C4-2B (cell line): Measurements from ENCODE around the gene RAB7B.
"Not testable (repeated sequence)": the region's sequence is repeated elsewhere in the genome, so short reads cannot be mapped to it uniquely, and the experiment has no call there.

ENCODE experiments used
- H3K27ac ChIP-seq: fragments of 450-650 bp; 2 replicates; pipeline ENCODE4 v1.5.1; 2017
- ZFX ChIP-seq: fragments of 450-650 bp; IDR thresholded peaks from 2 replicates; pipeline ENCODE4 v1.6.1; 2017
- TF ChIP-seq, protein P1 (sequence below): fragments of 450-650 bp; conservative IDR thresholded peaks from 2 replicates; pipeline ENCODE4 v1.5.1; 2017; ENCODE audit warnings: mild to moderate bottlenecking

Gene RAB7B

DNA sequence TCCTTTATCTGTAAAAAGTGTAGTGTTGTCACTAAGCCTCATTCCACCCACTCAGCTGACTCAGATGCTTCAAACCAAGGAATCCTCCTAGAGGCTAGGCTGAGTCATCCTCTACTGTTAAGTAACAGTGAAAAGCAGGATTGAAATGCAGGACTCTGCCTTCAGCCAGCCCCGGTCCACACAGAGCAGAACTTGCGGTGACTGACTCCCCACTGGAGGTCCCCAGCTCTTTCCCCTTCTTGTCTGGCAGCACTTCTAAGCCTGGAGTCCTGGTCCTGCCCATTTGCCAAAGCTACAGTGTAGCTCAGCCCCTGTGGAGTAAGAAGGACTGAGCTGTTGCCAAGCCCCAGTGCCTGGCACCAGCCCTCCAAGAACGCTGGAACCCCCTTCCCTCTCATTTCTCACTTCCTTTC, 1.7 kb downstream of the RAB7B start:
- no peak overlapping the region for H3K27ac ChIP-seq
- TF ChIP-seq, protein P1, sequence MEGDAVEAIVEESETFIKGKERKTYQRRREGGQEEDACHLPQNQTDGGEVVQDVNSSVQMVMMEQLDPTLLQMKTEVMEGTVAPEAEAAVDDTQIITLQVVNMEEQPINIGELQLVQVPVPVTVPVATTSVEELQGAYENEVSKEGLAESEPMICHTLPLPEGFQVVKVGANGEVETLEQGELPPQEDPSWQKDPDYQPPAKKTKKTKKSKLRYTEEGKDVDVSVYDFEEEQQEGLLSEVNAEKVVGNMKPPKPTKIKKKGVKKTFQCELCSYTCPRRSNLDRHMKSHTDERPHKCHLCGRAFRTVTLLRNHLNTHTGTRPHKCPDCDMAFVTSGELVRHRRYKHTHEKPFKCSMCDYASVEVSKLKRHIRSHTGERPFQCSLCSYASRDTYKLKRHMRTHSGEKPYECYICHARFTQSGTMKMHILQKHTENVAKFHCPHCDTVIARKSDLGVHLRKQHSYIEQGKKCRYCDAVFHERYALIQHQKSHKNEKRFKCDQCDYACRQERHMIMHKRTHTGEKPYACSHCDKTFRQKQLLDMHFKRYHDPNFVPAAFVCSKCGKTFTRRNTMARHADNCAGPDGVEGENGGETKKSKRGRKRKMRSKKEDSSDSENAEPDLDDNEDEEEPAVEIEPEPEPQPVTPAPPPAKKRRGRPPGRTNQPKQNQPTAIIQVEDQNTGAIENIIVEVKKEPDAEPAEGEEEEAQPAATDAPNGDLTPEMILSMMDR = no peak
- no peak for TF ChIP-seq ZFX

DNA sequence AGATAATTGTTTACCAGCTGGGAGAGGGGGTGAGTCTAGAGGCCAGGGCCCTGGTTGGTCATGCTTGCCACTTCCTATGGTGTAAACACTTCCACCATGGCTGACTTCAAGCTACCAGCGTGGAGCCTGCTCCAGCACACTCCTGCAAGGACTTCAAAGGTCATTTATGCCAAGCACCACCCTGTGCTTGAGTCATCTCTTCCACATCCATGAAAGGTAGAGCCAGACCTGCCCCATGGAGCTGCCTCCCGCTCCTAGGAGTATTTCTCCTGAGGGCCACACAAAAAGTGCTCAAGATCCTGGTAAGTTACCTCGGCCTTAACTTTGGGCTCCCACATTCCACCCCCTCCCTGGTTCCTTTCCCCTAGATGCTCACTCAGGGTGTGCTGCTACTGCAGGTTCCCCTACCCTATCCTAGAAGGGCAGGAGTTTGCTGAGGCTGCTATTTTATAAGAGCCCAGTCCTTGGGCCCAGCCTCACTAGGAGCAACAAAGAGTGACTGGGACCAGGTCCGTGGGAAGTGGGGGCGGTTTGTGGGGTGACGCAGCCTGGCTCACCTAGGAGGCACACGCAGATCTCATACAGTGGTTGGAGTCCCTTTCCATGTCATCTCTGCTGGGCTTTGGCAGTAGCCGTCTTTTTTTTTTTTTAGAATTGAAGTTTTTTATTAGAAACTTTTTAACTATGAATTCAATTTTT, 2.4 kb downstream of the RAB7B start:
- TF ChIP-seq, protein P1 = no peak
- no peak for TF ChIP-seq ZFX
- H3K27ac ChIP-seq = no peak overlapping the region

DNA sequence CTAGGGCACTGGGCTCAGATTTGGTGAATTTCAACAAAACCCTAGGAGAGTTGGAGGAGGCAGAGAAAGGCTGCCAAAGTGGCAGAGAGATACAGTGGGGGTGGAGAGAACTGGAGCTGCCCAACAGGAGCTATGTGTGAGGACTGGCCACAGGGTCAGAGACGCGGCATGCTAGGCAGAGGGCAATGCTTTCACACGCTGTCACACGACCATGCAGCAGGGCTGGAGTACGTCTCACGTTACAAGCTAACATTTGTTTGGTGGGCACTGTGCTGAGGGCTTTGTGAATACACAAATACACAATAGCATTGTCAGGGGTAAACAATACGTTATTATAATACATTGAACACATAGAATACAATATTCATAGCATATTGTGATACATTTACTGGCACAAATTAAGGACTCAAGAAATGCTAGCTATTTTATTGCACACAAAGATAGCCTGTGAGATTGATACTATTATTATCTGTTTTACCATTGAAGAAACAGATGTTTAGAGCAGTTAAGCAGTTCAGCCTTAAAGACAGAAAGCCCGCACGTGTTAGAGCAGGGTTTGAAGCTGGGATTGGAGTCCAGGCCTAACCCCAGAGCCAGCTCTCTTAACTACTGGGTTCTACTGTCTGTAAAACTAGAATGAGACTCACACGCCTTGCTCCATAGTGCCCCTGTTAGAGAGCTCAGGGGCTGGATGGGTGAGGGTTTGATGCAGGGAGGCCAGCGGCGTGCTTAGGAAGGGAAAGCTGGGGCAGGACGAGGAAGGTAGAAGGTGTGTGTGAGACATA, 4.5 kb downstream of the RAB7B start:
- no peak for TF ChIP-seq ZFX
- TF ChIP-seq, protein P1 = no peak
- no peak overlapping the region for H3K27ac ChIP-seq

DNA sequence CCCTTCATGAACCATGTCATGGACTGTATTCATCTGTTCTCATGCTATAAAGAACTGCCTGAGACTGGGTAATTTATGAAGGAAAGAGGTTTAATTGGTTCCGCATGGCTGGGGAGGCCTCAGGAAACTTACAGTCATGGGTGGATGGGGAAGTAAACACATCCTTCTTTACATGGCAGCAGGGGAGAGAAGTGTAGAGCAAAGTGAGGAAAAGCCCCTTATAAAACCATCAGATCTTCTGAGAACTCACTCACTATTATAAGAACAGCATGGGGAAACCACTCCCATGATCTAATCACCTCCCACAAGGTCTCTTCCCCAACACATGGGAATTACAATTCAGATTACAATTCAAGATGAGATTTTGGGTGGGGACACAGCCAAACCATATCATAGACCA, 6.6 kb downstream of the RAB7B start:
- not testable (repeated sequence) for H3K27ac ChIP-seq

DNA sequence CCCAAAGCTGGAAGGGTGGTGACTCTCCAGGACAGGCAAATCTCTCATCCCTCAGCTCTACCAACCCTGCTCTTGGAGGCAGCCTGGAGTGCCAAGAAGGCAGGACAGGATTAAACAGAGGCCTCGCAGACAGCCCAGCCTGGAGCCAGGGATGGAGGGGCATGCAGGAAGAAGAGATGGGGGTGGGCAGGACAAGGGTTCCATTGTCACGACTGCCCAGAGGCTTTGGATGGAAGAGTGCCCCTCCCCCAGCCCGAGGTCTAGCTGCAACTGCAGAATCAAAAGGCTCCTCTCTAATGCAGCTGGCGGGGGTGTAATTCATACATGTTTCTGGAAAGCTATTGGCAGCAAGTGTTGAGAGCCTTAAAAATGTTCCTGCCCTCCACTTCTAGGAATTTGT, 8.8 kb downstream of the RAB7B start:
- TF ChIP-seq ZFX = no peak
- TF ChIP-seq, protein P1 = no peak
- no peak overlapping the region for H3K27ac ChIP-seq

DNA sequence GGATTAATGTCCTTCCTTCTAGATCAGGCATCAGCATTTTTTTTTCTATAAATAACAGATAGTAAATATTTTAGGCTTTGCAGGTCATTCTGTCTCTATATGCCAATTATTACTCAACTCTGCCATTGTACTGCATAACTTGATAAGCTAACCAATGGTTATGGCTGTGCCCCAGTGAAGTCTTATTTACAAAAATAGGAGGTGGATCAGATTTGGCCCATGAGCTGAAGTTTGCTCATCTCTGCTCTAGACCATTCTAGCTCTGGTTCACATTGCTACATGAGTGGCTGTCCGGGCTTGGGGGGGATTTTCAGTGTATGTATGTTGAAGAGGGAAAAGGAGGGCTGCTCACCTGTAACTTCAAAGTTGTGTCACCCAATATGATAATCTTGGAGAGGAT, 10.1 kb downstream of the RAB7B start:
- H3K27ac ChIP-seq = no peak overlapping the region
- TF ChIP-seq, protein P1 = no peak
- no peak for TF ChIP-seq ZFX

DNA sequence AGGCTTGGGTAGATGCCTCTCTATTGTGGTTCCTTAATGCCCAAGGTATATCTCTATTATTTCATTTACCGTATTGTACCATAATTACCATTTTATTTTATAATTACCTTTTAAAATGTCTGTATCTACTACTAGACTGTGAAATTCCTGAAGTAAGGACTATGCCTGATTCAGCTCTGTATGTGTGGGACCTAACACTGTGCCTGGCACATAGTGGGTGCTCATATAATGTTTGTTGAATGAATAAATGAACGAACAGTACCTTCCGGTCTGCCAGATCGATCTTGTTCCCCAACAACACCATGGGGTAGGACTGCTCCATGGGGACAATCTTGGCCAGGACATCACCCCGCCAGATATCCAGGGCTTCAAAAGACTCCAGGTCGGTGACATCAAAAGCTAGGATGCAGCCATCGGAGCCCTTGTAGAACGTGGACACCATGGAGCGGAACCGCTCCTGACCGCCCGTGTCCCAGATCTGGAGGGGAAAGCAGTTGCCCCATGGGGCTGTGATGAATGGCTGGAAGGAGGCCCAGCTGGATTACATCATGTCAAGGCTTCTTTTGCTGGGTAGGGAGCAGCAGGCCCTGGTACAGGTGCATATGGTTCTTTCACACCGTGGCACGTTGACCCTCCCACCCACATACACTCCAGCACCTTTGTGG, 10.8 kb downstream of the RAB7B start:
- no peak for TF ChIP-seq ZFX
- TF ChIP-seq, protein P1 = no peak
- H3K27ac ChIP-seq = no peak overlapping the region
